Stimulated activated CD8-positive, alpha-beta memory T cell treated with anti-CD3 and anti-CD28 coated beads, Interleukin-7, amount 100 ng/mL, for 48 hours (primary cell): ENCODE results near the gene P2RY8.
"Not testable (repeated sequence)": the region's sequence is repeated elsewhere in the genome, so short reads cannot be mapped to it uniquely, and the experiment has no call there.

Experiments used
- DNase-seq, 2 donors: peaks; one replicate each; pipeline ENCODE4 v3.0.0-alpha.2; 2020; ENCODE audit warnings: low read depth in 1 of 2; ENCODE audit errors: extremely low read depth in 1 of 2

P2RY8 gene

DNA sequence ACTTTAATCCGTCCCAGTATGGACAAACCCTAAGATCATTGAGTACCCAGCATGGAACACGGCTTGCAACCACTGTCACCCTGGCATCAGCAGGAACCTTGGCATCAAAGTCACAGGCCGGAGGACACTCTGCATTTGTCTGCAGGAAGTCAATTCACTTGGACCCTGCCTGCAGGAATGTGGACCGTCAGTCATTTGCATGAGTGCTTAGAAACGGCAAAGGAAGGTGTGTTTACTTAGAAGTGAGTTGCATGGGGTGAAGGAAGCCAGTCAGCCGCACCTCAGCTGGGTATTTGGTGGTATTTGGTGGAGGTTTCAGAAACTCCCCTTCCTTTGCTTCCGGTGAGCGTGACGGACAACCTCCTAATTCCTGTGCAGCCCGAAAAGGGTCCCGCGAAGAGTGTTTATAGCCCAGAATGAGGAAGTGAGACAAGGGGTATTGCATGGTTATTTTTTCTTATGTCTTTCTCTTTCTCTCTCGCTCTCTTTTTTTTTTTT lies 15.5 kb downstream of the P2RY8 start:
- DNase-seq = no peak

DNA sequence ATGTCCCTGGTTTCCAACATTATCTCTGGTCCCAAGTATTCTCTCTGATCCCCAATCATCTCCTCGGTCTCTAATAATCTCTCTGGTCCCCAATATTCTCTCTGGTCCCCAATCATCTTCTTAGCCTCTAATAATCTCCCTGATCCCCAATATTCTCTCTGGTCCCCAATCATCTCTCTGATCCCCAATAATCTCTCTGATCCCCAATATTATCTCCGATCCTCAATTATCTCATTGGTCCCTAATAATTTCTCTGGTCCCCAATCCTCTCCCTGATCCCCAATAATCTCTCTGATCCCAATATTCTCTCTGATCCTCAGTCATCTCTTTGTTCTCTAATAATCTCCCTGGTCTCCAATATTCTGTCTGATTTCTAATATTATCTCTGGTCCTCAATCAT lies 16.6 kb downstream of the P2RY8 start:
- no peak for DNase-seq

DNA sequence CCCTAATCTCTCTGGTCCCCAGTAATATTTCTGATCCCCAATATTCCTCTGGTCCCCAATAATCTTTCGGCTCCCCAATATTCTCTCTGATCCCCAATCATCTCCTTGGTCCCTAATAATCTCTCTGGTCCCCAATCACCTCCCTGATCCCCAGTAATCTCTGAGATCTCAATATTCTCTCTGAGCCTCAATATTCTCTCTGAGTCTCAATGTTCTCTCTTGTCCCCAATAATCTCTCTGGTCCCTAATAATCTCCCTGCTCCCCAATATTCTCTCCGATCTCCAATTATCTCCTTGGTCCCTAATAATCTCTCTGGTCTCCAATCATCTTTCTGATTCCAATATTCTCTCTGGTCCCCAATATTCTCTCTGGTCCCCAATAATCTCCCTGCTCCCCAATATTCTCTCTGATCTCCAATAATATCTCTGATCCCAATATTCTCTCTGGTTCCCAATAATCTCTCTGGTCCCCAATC lies 17.9 kb downstream of the P2RY8 start:
- DNase-seq = no peak

DNA sequence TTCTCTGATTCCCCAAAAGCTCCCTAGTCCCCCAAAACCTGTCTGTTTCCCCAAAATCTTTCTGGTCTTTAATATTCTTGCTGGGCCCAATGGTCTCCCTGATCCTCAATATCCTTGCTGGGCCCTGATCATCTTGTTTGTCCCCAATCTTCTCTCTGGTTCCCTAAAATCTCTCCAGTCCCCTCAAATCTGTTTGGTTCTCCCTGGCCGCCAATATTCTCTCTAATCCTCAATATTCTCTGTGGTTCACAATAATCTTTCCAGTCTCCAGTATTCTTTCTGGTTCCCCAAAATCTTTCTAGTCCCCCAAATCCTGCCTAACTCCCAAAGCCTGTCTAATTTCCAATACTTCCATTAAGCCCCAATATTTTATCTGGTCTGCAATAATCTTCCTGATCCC lies 18.5 kb downstream of the P2RY8 start:
- no peak for DNase-seq

DNA sequence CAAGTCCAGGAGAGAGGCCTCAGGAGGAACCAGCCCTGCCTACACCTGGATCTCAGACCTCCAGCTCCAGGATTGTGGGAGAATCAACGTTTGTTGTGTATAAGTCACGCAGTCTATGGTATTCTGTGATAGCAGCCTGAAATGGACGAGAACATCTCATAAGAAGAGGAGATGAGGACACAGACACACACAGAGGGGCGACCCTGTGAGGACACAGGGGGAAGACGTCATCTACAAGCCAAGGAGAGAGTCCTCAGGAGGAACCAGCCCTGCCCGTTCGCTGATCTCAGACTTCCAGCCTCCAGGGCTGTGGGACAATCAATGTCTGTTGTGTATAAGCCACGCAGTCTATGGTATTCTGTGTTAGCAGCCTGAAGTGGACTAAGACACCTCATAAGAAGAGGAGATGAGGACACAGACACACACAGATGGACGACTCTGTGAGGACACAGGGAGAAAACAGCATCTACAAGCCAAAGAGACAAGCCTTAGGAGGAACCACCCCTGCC lies 20.3 kb downstream of the P2RY8 start:
- no peak for DNase-seq

DNA sequence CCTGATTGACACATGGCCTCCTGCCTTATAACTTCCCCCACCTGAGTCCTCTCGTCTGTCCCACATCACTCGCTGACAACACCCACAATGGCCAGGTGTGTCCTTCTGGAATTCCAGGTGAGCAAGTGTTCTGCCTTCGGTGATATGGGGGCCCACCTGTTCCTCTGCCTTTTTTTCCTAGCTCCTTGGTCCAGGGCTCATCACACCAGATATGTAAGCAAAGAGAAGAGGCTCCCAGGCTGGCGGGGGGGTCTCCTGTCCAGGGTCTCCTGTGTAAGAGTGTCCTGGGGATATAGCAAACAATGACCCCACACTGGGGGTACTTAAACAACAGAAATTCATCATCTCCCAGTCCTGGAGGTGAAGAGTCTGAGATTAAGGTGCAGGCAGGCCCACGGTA lies 25.2 kb downstream of the P2RY8 start:
- DNase-seq = no peak

DNA sequence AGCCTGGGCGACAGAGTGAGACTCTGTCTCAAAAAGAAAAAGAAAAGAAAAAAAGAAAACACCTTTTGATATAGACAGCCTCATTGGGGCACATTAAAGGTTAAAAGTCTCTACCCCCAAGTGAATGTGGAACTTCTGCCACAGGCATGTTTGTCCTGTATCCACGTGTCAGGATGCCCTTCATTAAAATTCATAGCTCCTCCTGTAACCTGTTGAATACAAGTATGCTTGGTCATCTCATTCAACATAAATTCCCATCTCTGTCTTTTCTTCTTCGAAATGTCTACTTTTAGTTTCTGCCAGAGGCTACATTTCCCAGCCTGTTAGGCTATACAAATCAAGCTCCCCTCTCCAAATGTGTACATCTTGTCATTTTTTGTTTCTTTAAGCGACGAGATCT lies 25.8 kb downstream of the P2RY8 start:
- DNase-seq = no peak

DNA sequence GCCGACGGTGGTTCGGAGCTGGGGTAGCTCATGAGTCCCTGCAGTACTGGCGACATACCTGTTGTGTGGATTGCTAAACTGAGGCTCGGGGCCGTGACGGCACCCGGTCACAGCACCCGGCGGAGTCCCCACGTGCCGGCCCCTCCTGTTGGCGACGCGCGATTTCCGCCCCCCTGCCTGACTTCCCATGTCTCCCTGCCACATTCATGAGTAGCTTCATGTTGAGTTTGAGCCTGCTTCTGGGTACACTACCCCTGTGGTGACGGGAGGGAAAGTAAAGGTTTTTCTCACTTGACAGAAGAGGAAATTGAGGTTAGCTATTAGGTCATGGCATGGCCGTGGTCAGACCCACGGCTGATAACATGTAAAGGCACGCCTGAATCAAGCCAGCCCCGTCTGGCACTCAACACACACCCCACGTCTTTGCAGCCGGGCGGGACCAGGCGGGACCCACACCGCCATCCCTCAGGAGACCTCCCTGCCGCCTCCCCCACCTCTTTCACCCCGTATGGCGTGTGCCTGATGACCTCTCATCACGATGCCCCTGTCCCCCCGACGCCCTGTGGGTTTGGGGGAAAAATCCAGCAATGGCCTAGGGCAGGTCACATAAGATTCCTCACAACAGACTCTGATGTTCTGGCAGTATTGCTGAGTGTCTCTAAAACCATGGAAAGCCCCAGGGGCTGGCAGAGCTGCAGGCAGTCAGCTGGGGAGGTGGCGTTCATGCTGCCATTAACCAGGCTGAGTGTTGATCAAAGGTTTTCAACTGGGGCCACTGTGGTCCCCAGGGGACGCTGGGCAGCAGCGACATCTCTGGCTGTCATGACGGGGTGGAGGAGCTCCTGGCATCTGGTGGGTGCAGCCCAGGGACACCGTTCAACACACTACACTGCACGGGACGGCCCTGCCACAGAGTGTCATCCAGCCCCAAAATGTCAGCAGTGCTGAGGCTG lies 29.2 kb downstream of the P2RY8 start:
- no peak for DNase-seq

DNA sequence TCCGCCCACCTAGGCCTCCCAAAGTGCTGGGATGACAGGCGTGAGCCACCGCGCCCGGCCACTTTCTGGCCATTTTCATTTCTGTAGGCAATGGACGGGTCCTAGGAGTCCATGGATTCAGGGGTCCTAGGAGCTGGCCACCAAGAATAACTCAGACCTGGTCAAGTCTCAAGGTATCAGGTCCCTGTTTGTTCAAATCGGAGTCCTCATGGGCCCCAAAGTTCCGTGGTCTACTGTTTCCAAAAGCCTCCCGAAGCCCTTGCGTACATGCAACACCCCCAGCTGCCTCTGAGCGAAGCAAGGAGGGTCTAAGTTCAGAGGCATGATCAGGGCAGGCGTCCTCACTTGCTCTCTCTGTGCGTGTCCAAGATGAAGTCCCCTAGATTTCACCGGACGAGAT lies 30.1 kb downstream of the P2RY8 start:
- DNase-seq = no peak

DNA sequence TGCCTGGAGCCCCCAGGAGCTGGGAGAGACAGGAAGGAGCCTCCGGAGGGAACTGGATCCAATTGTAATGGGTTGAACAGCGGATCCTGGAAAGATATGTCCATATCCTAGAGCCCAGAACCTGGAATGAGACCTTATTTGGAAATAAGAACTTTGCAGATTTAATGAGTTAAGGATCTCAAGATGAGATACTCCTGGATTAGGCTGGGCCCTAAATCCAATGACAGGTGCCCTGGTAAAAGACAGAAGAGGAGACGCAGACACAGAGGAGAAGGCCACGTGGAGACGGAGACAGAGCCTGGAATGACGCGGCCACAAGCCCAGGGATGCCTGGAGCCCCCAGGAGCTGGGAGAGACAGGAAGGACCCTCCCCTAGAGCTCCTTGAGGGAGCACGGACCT lies 34.1 kb downstream of the P2RY8 start:
- DNase-seq = no peak

DNA sequence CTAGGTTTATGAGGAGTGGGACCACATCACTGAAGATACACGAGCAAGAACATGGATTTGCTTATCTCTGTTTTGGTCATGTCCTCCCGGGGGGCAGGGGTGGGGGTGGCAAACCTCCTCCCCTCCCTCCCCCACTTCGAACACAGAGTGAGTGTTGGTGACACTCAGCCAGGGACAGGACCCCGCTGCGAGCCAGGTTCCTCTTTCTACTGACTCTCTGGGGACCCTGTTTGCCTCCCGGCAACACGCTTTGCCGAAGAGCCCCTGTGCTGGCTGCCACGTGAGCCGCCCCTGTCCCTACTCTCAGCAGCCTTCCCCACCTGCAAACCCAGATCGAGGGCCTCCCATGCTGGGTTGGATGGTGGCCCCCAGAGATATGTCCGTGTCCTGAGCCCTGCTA lies 34.7 kb downstream of the P2RY8 start:
- DNase-seq = no peak

DNA sequence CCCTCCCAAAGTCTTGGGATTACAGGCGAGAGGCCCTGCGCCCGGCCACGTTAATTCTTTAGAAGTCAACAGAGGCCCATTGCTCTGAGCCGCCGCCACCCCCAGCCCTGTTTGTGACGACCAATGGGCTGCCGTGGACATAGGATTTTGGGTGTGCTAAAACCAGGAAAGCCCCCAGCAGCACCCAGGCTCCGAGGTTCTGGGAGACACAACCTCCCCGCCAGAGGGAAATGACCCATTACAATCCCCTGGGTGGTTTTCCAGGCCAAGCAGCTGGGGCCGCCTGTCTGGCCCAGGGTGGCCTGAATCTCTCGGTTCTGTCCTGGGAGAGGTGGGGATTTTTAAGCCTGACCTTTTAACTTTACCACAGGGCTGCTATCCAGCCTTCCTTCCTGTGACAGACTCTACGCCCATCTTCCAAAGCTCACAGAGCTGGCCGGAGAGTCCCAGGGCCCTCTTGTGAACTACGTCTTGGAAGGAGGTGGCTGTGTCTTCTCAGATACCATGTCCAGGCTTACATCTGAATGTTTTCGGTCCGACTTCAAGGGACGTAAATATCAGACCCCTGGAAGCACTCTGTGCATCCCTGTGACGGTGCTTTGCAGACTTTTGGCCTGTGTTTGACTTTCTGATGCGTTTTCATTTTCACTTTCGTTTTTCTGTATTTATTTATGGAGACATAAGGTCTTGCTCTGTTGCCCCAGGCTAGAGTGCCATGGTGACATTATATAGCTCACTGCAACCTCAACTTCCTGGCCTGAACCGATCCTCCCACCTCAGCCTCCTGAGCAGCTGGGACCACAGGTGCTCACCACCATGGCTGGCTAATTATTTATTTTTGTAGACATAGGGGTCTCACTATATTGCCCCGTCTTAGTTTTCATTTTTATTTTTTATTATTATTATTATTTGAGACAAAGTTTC lies 36.0 kb downstream of the P2RY8 start:
- no peak for DNase-seq

DNA sequence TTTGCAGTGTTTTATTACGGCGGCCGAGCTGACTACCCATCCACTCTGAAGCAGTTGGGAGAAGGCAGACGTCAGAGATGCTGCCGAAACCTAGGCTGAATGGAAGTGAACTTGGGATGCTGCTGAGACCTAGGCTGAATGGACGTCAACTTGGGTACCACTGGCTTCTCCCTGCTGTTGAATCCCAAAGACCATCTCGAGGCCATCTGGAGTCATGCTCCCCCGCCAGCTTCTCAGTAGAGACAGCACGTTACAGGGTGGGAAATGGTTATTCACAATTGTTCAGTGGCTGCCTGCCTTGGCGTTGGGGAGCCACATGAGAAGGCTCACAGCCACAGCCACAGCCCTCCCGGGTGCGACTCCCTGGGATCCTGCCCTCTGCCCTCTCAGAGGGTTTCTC lies 40.9 kb downstream of the P2RY8 start:
- no peak for DNase-seq

DNA sequence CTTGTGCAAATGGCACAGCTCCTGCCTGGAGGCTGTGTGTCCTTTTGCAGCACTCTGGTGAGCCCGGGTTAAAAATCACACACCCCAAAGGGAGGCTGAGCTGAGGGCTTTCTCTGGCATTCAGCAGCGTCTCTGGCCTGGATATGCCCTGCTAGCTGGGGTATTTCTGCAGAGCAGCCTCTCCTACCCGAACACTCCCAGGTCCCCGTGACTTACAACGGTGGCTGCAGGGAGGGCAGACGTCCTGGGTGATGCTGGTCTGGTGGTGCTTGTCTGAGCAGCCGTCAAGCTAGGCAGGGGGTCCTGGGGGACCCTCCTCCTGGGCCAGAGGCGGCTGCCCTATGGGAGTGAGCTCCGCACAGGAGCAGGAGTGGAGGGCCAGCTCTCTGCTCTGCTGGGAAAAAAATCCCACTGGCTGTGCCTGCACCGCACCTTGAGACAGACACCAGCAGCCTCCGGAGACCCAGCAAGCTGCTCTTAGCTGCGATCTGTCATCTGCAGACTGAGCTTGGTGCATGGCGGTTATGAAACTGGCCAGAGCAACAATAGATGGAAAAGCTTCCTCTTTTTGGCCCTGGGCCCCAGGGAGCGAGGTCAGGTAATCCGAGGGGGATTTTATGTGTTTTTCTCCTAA lies 43.0 kb downstream of the P2RY8 start:
- no peak for DNase-seq

DNA sequence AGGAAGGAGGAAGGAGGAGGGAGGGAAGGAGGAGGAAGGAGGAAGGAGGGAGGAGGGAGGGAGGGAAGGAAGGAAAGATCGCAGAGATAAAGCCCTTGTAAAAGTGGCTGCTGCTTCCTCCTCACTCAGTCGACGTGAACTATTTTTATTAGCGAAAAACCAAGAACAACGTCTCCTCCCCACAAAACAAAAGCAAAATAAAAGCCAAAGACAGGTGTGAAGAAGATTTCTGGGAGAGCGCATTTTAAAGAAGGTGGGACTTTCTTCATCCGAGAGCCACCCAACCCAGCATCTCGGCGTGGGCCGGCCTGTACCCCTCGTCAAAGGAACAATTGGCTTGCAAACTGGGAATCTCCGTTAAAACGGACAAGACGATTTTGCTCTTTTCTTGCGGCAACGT lies 43.6 kb downstream of the P2RY8 start:
- no peak for DNase-seq

DNA sequence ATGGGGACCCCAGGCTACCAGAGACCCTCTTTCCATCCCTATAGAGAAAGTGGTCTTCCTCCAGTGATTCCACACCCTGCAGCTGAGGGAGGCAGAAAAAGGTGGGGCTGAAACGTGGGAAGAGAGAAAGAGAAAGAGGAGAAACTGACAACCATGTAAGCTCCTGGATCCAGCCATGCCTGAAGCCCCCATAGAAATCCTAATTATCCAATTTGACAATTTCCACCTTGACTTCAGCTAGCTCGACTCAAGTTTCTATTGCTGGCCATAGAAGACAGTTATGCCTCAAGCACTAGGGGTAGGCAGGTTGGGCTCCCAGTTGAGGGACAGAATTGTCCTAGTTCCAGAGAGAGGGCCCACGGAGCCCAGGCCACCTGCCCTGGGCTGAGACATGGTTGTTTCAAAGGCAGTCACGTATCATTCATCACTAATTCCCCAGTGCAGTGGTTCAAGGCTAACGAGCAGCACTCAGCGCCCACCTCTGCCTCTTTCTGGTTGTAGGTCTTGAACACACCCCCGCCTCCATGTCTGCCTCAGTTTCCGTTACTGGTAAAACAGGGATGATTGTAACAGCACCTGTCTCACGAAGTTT lies 44.5 kb downstream of the P2RY8 start:
- no peak for DNase-seq

DNA sequence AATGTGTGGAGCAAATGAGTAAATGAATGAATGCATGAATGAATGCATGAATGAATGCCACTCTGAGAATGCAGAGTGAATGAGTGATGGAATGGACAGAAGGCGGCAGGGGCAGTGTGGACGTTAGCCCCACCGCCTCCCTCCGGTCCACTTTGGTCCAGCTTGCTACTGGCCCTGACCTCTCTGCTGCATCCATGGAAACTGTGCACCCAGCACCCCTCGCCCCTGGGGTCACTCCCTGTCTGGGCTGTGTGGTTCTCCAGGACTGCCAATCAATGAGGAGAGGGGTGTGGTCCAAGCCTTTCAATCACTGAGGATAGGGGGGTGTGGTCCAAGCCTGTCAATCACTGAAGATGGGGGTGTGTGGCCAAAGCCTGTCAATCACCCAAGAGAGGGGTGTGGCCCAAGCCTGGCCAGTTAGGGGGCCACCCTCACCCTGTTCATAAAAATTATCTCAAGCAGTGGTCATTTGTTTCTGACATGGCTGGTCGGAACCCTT lies 45.1 kb downstream of the P2RY8 start:
- peak in 1 of 2 donors; percentile 77 for DNase-seq

DNA sequence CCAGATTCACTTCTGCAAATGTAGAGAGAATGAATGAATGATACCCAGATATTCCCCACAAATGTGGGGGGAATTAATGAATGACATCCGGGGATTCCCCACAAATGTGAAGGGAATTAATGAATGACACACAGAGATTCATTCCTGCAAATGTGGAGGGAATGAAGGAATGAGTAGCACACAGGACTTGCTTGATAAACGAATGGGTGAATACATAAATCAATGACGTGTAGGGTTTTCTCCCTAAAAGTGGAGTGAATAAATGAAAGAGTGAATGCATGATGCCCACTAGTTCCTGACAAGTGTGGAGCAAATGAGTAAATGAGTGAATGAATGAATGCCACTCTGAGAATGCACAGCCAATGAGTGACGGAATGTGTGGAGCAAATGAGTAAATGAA lies 45.7 kb downstream of the P2RY8 start:
- not testable (repeated sequence) for DNase-seq

DNA sequence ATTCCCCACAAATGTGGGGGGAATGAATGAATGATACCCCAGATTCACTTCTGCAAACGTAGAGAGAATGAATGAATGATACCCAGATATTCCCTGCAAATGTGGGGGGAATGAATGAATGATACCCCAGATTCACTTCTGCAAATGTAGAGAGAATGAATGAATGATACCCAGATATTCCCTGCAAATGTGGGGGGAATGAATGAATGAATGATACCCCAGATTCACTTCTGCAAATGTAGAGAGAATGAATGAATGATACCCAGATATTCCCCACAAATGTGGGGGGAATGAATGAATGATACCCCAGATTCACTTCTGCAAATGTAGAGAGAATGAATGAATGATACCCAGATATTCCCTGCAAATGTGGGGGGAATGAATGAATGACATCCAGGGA lies 46.3 kb downstream of the P2RY8 start:
- DNase-seq = not testable (repeated sequence)

DNA sequence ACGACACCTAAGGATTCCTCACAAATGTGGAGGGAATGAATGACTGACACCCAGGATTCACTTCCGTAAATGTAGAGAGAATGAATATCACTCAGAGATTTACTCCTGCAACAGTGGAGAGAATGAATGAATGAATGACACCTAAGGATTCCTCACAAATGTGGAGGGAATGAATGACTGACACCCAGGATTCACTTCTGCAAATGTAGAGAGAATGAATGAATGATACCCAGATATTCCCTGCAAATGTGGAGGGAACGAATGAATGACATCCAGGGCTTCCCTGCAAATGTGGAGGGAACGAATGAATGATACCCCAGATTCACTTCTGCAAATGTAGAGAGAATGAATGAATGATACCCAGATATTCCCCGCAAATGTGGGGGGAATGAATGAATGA lies 47.6 kb downstream of the P2RY8 start:
- not testable (repeated sequence) for DNase-seq
